H1 (cell line): ENCODE measurements around the gene CNGB1.

Experiments
- CHD2 ChIP-seq: IDR thresholded peaks from 2 replicates; pipeline ENCODE4 v1.6.1; 2012; ENCODE audit warnings: low read length, improper control_type of control experiment
- EP300 ChIP-seq, 2 experiments: IDR thresholded peaks; 1 replicate in 1 of 2; 2 replicates in 1 of 2; pipeline ENCODE4 v1.6.1; 2011 to 2012; ENCODE audit warnings: low read depth in 2 of 2, low read length in 2 of 2, mild to moderate bottlenecking in 2 of 2, borderline replicate concordance in 1 of 2, inconsistent platforms in 1 of 2, moderate library complexity in 1 of 2
- KDM1A ChIP-seq: fragments of 200-600, 300-600 bp; sonication (generic); IDR thresholded peaks from 2 replicates; pipeline ENCODE4 v1.7.1; 2016; ENCODE audit warnings: mild to moderate bottlenecking, low read length, borderline replicate concordance
- MAX ChIP-seq: IDR thresholded peaks from 2 replicates; pipeline ENCODE4 v1.6.1; 2012; ENCODE audit warnings: inconsistent platforms
- NRF1 ChIP-seq: IDR thresholded peaks from 2 replicates; pipeline ENCODE4 v1.6.1; 2011; ENCODE audit warnings: mild to moderate bottlenecking, low read depth, low read length, improper control_type of control experiment
- POLR2A ChIP-seq, 2 experiments: IDR thresholded peaks; 1 replicate in 1 of 2; 2 replicates in 1 of 2; pipeline ENCODE4 v1.6.1; 2011; ENCODE audit warnings: low read depth in 2 of 2, low read length in 2 of 2, mild to moderate bottlenecking in 2 of 2; ENCODE audit errors: control extremely low read depth in 1 of 2
- SP2 ChIP-seq: IDR thresholded peaks from 2 replicates; pipeline ENCODE4 v1.6.1; 2012; ENCODE audit warnings: mild to moderate bottlenecking, low read length, inconsistent platforms
- TAF1 ChIP-seq: IDR thresholded peaks from 2 replicates; pipeline ENCODE4 v1.6.1; 2011; ENCODE audit warnings: mild to moderate bottlenecking, low read depth, low read length

DNA sequence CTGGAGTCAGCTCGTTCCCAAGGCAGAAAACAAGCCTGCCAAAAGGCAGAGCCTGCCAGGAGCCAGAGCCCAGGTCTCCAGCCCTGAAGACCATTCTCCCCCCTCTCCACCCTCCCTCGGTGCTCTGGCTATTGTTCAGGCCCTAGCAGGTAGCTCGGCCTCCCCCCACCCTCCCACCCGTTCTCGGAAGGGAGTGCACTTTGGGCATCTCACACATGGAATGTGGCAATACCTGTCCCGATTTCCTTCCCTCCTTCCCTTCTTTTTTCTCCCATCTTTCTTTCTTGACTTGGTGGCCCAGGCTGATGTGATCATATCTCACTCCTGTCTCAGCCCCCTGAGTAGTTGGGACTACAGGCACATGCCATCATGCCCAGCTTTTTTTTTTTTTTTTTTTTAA lies 12.4 kb downstream of the CNGB1 start:
- TF ChIP-seq TAF1 (no peak), KDM1A (no peak), NRF1 (no peak), EP300 (IDR thresholded peaks at IDR 0.05; ENCODE audit: borderline replicate concordance in 1 of 2, low read depth in 2 of 2, low read length in 2 of 2) (no peak), SP2 (no peak), POLR2A (IDR thresholded peaks at IDR 0.05; ENCODE audit: control extremely low read depth in 1 of 2, low read depth in 2 of 2, low read length in 2 of 2) (no peak), CHD2 (no peak), MAX (no peak)
